ENCODE results near the gene C3orf18.

The C3orf18 gene

DNA sequence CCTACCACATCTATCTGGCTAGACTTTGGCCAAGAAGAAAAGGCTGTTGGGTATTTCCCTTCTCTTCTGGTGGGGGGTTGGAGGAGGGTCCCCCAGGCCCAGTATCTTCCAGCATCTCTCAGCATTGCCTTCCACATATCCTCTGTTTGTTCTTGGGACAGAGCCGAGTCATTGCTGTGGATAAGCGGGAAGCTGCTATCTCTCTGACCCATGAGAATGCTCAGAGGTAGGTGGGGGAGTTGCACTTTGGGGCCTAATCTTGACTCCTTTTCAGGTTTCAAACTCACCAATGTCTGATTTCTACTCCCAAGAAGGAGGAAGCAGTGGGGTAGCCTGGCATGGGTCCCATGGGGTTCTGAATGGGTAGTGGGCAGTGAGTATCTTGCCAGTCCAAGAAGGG, 9.8 kb upstream of the C3orf18 start:
- DNase-seq, result no peak

GRCh38 chr3:50575372-50575771, 7.8 kb upstream of the C3orf18 start:
- no peak for DNase-seq

- no peak for DNase-seq
These were observed 6.9 kb upstream of the C3orf18 start for GRCh38 chr3:50574444-50574831.

GRCh38 chr3:50573566-50574443, 6.3 kb upstream of the C3orf18 start:
- no peak for DNase-seq

DNA sequence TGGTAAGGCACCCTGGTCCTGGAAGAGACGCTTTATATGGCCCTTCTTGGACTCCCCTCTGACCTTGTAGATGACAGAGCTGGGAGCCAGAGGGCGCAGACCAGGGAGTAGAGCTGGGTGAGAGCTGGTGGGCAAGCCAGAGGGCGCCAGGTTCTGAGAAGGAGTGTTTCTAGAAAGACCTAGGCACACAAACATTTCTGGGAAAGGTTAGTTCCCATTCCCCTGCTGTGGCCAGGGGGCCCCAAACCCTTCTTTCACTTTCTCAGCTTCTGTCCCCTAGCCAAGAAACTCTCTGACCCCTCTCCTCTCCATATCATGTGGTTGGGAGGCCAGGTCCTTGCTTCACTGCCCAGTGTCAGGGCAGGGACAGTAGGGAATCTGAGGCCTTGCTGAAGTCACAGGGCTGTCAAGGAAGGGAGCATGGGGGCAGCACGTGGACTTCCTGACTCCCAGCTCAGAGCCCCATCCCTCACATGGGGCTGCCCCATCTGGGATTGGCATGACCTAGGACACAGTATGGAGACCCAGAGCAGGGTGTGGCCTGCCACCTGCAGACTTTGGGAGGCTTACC, 5.3 kb upstream of the C3orf18 start:
- DNase-seq, result no peak

DNA sequence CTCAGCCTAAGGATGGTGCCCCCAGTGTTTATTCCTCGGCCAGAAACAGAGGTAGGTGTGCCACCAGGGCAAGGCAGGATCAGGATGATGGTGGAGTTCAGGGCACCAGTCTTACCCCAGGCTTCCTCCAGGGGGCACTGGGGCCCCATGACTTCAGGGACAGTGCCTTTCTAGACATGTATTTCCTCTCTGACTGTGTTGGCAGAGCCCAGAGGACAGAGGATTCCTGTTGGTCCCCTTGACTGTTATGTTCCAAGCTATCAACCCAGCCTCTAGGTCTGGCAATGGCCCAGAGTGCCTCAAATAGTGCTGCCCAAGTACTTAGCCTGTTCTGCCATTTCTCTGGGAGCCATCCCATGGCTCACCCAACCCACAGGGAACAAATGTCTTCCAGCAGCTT, 4.6 kb upstream of the C3orf18 start:
- no peak for DNase-seq

- DNase-seq, result no peak
These were observed 3.9 kb upstream of the C3orf18 start for GRCh38 chr3:50571486-50571885.

GRCh38 chr3:50570508-50571279, 3.1 kb upstream of the C3orf18 start:
- no peak for DNase-seq

DNA sequence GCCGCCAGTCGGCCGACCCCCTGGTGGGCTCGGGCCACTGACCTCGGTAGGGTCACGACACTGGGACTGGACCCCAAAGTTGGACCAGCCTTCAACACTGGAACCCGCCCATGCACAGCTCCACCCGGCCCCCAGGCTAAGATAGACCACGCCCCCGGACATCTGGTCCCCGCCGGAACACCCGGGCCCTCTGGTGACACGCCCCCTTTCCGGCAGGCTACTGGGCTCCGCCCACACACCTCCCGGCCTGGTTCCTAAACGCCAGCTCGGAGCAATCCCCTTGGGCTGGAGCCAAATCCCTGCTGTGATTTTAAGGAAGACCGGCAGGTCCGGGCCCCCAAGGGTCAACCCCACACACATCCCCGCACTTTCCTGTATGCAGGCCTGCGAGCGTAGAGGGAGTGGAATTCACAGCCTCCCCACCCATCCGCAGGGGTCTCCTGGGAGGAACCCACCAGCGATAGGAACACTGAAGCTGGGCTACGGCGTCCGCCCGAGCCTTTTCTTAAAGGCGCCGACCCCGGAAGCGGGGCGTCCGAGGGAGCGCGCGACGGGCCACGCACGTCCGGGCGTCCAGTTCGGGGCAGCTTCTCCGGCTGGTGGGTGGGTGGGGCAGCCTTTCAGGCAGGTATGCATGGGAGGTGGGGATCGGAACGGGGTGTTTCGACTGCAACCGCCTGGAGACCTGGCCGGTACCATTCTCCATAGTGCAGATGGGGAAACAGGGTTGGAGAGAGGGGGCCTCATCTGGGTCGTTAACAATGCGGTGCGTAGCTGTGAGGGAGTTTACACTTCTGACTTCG, 1.6 kb upstream of the C3orf18 start, which contains the start of gene HEMK1:
Gene HEMK1 (plus strand): TSS at position 576 of the 803 bp plus-strand sequence. CDS start 1,583 bp downstream, outside the sequence.
- no peak for DNase-seq

DNA sequence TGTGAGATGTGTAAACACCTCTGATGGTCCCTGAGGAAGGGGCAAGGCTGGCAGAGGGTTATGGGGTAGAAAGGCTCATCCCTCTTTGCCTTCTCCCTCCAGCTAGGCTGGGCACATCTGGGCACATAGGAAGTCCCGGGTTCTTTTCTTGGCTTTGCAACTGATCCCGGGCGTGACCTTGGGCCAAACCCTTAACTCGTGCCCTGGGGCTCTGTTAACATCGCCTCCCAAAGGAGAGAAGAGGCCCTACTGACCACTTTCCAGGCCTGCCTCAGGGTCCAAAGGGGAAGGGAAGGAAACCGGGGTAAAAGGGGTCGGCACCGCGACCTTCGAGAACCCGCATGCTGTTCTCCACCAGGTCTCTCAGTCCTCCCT, 549 bp downstream of the C3orf18 start:
- no peak for DNase-seq

DNA sequence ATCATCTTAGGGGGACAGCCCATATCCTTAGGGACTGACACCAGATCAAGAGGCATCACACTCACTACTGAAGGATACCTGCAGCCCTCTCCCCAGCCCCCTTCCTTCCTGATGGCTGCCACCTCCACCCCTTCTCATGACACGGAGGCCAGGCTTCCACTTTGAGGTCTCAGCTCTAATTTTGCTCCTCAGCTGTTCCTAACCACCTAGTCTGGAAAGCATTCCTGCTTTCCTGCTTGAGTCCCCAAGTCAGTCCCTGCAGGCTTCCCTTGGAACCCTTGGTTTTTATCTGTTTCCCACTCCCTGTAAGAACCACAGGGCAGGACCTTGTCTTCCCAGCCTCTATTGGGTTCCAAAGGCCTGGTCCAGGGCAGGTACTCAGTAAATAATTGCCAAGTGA, 3.2 kb downstream of the C3orf18 start:
- DNase-seq, result no peak

- DNase-seq, result no peak
These were observed 3.7 kb downstream of the C3orf18 start for GRCh38 chr3:50563867-50564266.

DNA sequence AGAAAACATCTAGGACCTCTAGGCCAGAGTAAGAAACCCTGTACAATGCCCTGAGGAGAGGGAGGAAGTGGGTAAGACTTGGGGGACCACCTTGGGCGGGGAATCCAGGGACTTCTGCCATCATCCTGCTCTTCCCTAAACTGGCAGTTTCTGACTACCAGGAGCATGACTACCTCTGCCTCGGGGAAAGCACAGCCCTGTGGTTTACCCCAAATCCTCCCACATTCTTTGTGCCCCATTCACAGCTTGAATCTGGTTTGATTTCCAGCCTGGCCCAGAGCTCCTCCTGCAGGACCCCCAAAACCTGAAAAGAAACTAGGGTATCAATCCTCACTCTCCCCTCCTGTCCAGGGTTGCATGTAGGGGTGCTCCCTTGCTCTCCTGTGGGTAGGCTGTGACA, 4.7 kb downstream of the C3orf18 start:
- no peak for DNase-seq

DNA sequence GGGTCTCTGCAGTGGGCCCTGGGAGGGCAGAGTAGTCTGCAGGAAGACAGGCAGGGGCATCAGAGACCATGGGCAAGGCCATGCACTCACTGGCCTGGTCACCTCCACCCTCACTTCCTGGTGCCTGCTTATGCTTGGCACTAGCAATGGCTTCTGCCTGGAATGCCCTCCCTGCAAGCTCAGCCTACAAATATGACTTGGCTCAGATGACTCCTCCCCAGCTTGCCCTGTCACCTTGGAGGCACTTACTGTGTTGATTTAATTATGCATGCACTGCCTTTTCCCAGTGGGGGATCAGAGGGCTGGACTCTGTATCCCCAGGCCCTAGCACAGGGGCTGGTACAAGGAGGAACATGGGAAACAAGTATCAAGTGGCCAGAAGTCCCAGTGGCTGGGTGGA, 7.8 kb downstream of the C3orf18 start:
- no peak for DNase-seq

DNA sequence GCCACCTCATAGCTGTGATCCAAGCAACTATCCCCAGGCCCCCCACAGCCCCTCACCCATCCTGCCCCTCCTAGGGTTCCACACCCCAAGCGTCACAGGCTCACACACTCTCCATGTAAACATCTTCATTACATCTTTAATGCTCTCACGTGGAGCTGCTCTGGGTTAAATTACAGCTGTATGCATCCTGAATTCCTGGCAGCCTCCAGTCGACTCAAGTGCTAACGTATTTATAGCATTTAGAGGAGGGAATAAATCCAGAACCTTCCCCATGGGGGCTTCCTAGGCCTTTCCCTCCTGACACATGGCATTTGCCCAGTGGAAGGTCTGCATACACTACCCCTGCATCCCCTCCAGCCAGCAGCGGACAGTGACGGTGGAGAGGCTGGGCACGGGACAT, 9.6 kb downstream of the C3orf18 start:
- DNase-seq, result no peak

GRCh38 chr3:50557106-50557505, 10.4 kb downstream of the C3orf18 start:
- DNase-seq, result no peak

DNA sequence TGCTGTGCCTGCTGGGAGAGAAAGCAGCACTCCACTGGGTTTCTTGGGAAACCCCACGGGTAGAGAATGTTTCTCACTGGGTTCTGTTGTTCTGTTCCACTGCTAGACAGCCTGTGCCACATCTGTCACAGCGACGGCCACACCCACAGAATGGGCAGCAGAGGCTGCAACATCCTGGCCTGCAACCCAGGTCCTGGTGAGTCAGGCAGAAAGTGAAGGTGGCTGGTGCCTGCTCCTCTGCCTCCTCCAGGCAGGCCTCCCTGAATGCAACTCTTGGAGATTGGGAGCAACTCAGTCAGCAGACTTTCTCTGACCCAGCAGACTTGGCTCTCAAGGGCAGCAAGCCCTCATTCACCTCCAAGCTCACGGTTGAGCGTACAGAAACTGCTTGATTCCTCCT, 13.0 kb downstream of the C3orf18 start:
- no peak for DNase-seq

DNA sequence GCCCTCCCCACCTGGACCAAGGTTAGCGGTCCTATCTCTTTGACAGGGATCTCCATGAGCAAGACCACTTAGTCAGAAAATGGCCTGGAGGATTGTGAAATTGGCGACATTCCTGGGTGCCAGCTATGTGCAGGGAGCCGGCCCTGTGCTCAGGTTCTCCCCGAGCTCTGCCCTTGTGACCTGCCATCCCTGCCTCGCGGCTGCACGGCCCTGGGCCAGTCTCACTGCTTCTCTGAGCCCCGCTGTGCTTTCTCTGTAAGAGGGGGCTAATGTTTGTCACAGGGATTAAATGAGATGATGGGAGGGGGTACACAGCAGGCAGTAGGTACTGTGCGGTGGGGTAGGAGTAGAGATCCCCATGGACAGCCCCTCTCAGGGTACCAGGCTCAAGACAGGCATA, 14.9 kb downstream of the C3orf18 start:
- DNase-seq, result no peak

- no peak for DNase-seq
These were observed 15.7 kb downstream of the C3orf18 start for GRCh38 chr3:50551681-50552435.

- no peak for DNase-seq
These were observed 16.4 kb downstream of the C3orf18 start for GRCh38 chr3:50551054-50551659.

- DNase-seq, result no peak
These were observed 17.3 kb downstream of the C3orf18 start for GRCh38 chr3:50550079-50550736.

All from NCI-H2081 treated with DMSO at 0.1 percent for 48 hours (cell line).